ENCODE results near the gene CPE.
"Not testable (repeated sequence)": the region's sequence is repeated elsewhere in the genome, so short reads cannot be mapped to it uniquely, and the experiment has no call there.

The CPE gene

GRCh38 chr4:165433529-165433928 lies 54.7 kb downstream of the CPE start:
- TF ChIP-seq JUND (IDR thresholded peaks at IDR 0.05; ENCODE audit: low read depth), result no peak
- peak in 1 of 2 experiments; percentile 85 for DNase-seq (ENCODE audit: low read depth in 1 of 2, low spot score in 1 of 2)
- in situ Hi-C loops (cut with HindIII; ENCODE audit: low pct_unique_long_range_greater_than_20kb, low sequenced_read_pairs), result no loop called here

GRCh38 chr4:165437691-165438090 lies 58.9 kb downstream of the CPE start:
- DNase-seq (ENCODE audit: low read depth in 1 of 2, low spot score in 1 of 2), result no peak
- in situ Hi-C loops (cut with HindIII; ENCODE audit: low pct_unique_long_range_greater_than_20kb, low sequenced_read_pairs), result no loop called here
- no peak for TF ChIP-seq JUND (IDR thresholded peaks at IDR 0.05; ENCODE audit: low read depth)

GRCh38 chr4:165439344-165439743 lies 60.5 kb downstream of the CPE start:
- DNase-seq (ENCODE audit: low read depth in 1 of 2, low spot score in 1 of 2), result no peak
- no peak for TF ChIP-seq JUND (IDR thresholded peaks at IDR 0.05; ENCODE audit: low read depth)
- in situ Hi-C loops (cut with HindIII; ENCODE audit: low pct_unique_long_range_greater_than_20kb, low sequenced_read_pairs), result no loop called here

- no peak for TF ChIP-seq JUND (IDR thresholded peaks at IDR 0.05; ENCODE audit: low read depth)
- in situ Hi-C loops (cut with HindIII; ENCODE audit: low pct_unique_long_range_greater_than_20kb, low sequenced_read_pairs), result no loop called here
- DNase-seq (ENCODE audit: low read depth in 1 of 2, low spot score in 1 of 2), result no peak
Measured at GRCh38 chr4:165439981-165440380, 61.2 kb downstream of the CPE start.

- in situ Hi-C loops (cut with HindIII; ENCODE audit: low pct_unique_long_range_greater_than_20kb, low sequenced_read_pairs), result no loop called here
- no peak for TF ChIP-seq JUND (IDR thresholded peaks at IDR 0.05; ENCODE audit: low read depth)
- no peak for DNase-seq (ENCODE audit: low read depth in 1 of 2, low spot score in 1 of 2)
Measured at GRCh38 chr4:165440415-165441158, 61.8 kb downstream of the CPE start.

- no peak for TF ChIP-seq JUND (IDR thresholded peaks at IDR 0.05; ENCODE audit: low read depth)
- in situ Hi-C loops (cut with HindIII; ENCODE audit: low pct_unique_long_range_greater_than_20kb, low sequenced_read_pairs), result no loop called here
- DNase-seq (ENCODE audit: low read depth in 1 of 2, low spot score in 1 of 2), result no peak
Measured at GRCh38 chr4:165443276-165443675, 64.5 kb downstream of the CPE start.

- in situ Hi-C loops (cut with HindIII; ENCODE audit: low pct_unique_long_range_greater_than_20kb, low sequenced_read_pairs), result no loop called here
- TF ChIP-seq JUND (IDR thresholded peaks at IDR 0.05; ENCODE audit: low read depth), result no peak
Measured at GRCh38 chr4:165448700-165449099, 69.9 kb downstream of the CPE start.

GRCh38 chr4:165449333-165449732 lies 70.5 kb downstream of the CPE start:
- no peak for DNase-seq (ENCODE audit: low read depth in 1 of 2, low spot score in 1 of 2)
- in situ Hi-C loops (cut with HindIII; ENCODE audit: low pct_unique_long_range_greater_than_20kb, low sequenced_read_pairs), result no loop called here
- TF ChIP-seq JUND (IDR thresholded peaks at IDR 0.05; ENCODE audit: low read depth), result no peak

More at GRCh38 chr4:165448700-165449099, 69.9 kb downstream of the CPE start:
- DNase-seq (ENCODE audit: low read depth in 1 of 2, low spot score in 1 of 2), result no peak

GRCh38 chr4:165450871-165451270 lies 72.1 kb downstream of the CPE start:
- TF ChIP-seq JUND (IDR thresholded peaks at IDR 0.05; ENCODE audit: low read depth), result no peak
- in situ Hi-C loops (cut with HindIII; ENCODE audit: low pct_unique_long_range_greater_than_20kb, low sequenced_read_pairs), result no loop called here
- DNase-seq (ENCODE audit: low read depth in 1 of 2, low spot score in 1 of 2), result no peak

GRCh38 chr4:165453140-165453539 lies 74.3 kb downstream of the CPE start:
- DNase-seq (ENCODE audit: low read depth in 1 of 2, low spot score in 1 of 2); in situ Hi-C loops (cut with HindIII; ENCODE audit: low pct_unique_long_range_greater_than_20kb, low sequenced_read_pairs): not testable (repeated sequence)

GRCh38 chr4:165454426-165454825 lies 75.6 kb downstream of the CPE start:
- no peak for DNase-seq (ENCODE audit: low read depth in 1 of 2, low spot score in 1 of 2)
- in situ Hi-C loops (cut with HindIII; ENCODE audit: low pct_unique_long_range_greater_than_20kb, low sequenced_read_pairs), result no loop called here
- no peak for TF ChIP-seq JUND (IDR thresholded peaks at IDR 0.05; ENCODE audit: low read depth)

GRCh38 chr4:165457793-165458192 lies 79.0 kb downstream of the CPE start:
- in situ Hi-C loops (cut with HindIII; ENCODE audit: low pct_unique_long_range_greater_than_20kb, low sequenced_read_pairs), result no loop called here
- no peak for TF ChIP-seq JUND (IDR thresholded peaks at IDR 0.05; ENCODE audit: low read depth)
- DNase-seq (ENCODE audit: low read depth in 1 of 2, low spot score in 1 of 2), result no peak

GRCh38 chr4:165458471-165458870 lies 79.7 kb downstream of the CPE start:
- in situ Hi-C loops (cut with HindIII; ENCODE audit: low pct_unique_long_range_greater_than_20kb, low sequenced_read_pairs), result no loop called here
- no peak for TF ChIP-seq JUND (IDR thresholded peaks at IDR 0.05; ENCODE audit: low read depth)
- no peak for DNase-seq (ENCODE audit: low read depth in 1 of 2, low spot score in 1 of 2)
